SIG-M5 treated with dmso at 0.1 percent for 504 hours (cell line): Measurements from ENCODE around the gene NEIL1.

Experiments
- DNase-seq: peaks from one replicate; lab custom pipeline; 2025; ENCODE audit not compliant: unreplicated experiment; lab: John Stamatoyannopoulos, UW

NEIL1 gene

DNA sequence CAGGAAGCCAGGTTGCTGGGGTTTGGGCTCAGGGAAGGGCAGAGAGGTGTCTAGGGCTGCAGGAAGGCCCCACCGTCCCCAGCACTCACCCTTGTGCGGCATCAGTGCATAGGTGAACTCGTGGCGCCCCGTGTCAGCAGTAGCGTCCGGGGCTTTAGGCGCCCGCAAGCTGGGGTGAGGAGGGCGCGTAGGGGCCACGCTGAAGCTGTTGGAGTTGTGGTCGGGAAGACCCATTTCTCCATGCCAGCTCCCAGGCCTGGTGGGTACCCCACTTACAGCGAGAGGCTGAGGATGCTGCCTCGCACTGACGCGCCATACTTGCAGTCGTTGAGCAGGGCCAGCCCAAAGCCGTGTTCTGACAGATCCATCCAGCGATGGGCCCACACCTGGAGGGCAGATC, 9.7 kb downstream of the NEIL1 start:
- no peak for DNase-seq

DNA sequence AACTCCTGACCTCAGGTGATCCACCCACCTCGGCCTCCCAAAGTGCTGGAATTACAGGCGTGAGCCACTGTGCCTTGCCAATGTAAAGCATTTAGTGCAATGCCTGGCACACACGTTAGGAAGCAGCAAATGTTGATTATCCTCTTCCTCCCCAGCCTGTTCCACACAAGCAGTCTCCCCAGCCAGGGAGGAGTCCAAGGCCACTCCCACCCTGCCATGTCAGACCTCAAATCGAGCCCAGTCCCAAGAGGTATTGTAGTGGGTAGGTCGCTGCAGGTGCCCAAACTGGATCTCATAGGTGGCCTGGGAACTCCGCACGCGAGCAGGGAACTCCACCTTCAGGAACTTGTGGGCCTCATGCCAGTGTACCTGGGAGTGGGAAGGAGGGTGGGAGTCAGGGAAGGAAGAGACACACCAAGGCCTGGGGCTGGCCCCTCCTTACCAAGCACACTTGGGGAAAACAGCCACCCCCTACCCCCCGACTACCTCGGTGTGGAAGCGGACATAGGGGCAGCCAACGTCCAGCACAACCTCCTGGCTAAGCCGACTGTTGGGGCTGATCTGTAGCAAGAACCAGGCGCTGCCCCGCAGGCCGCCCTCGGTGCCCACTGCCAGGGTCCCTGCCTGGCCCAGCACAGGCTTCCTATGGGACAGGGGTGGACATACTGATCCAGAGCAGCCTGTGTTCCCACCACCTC, 11.3 kb downstream of the NEIL1 start:
- DNase-seq, result no peak

DNA sequence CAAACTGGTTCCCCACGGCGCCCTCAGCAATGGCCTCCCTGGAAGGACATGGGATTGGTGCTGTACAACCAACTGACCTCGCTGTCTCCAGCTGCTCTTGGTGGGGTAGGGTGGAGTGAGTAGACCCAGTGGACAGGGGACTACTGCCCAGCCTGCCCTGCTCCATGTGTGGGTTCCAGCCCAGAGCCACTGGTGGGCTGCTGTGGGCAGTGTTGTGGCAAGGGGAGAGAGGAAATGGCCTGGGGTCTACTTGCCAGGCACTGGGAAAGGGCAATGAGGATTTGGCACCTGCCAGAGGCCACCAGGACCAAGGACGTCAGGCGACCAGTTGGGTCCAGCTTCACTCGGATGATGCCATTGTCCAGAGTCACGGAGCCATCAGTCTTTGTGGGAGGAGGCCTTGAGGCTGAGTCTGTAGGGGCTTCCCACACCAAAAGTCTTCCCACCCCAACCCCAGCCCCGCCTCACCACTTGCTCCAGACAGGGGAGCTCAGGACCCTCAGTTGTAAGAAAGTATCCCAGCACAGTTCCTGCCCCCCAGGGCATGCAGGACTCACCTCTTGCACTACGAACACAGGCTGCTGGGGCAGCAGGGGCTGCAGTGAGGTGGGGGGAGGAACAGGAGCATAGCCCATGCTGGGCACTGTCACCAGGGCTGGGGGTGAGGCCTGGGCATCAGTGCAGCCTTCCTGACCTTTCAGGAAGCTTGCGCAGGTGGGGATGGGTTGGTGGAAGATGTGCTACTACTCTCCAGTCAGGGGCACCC, 12.1 kb downstream of the NEIL1 start:
- no peak for DNase-seq

DNA sequence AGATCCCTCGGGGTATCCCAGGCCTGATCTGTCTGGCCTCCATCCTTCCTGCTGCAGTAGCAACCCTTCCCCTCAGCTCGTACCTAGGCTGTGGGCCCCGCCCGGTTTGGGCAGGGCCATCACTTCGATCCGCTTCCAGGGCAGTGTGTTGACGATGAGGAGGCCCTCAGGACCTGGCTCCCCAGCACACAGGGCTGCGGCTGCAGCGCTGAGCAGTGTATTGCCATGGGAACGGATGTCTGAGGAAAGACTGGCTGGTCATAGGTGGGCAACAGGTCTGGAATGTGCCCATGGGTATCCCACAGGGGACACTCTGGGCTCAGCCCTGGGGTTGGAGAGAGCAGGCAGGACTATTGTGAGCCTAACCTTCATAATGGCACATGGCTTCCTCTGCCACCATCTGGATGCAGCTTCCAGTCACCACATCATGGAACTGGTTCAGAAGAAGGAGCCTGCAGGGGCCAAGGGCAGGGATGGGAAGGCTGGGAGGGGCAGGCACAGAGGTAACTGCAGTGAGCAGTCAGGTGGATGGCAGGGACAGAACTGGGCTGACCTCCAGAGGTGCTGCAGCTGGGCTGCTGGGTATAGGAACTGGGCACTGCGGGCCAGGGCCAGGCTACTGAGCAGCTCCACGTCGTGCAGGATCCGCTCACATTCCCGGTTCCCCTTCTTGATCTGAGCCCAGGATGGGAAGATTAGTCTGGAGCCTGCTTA, 12.9 kb downstream of the NEIL1 start:
- no peak for DNase-seq

DNA sequence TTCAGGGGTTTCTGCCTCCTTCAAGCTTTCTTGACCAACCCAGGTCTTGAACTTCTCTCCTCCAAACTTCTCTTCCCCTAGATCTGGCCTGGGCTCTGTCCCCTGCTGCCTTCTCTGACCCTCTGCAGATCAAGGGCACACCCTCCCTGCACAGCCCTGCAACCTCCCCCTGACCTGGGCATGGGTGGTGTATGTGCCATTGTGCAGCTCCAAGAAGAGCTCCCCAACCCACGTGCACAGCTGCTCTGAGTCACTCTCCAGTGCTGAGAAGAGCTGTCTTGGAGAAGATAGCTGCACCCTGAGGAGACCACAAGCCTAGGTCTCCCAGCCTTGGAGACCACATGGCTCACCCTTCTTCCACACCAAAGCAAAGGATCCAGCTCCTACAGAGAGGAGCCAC, 13.6 kb downstream of the NEIL1 start:
- DNase-seq, result no peak

DNA sequence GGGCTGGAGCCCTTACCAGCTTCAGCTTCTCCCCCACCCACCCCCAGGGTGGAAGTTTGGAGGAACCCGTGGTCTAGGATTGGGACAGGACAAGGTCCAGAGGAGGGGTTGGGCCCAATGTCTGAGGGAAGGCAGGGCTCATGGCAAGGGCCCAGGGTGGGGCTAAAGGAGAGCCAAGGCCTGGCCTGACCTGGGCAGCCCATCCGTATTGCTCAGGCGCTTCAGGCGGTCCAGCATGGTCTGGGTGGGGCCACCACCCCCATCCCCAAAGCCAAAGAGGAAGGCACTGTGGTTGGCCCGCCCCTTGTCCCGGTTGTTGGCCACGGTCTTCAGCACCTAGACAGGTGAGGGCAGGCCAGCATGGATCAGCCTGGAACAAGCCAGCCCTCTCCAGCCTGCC, 14.0 kb downstream of the NEIL1 start:
- no peak for DNase-seq

DNA sequence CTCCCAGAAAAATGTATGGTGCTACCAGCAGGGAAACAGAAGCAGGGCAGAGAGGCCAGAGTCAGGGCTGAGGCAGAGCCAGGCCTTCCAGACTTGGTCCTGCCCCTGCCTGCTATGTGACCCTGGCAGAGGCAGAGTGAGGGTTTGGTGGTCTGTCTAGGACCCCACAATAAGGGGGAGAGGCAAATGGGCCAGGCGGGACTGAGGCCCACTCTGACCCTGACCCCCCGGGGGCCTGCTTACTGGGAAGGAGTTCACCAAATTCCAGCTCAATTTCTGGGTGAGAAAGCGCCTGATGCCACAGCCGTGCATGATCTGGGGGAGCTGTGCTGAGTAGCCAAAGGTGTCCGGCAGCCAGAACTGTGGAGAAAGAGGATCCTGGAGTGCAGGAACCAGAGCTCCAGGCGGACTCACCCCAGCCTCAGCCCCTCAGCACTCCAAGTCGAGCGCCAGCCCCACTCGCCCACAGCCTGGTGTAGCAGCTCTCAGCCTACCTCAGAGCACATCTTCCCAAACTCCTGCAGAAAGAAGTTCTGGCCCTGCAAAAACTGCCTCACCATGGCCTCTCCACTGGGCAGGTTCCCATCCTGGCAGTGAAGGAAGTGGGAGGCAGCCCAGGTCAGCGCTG, 14.6 kb downstream of the NEIL1 start:
- no peak for DNase-seq

DNA sequence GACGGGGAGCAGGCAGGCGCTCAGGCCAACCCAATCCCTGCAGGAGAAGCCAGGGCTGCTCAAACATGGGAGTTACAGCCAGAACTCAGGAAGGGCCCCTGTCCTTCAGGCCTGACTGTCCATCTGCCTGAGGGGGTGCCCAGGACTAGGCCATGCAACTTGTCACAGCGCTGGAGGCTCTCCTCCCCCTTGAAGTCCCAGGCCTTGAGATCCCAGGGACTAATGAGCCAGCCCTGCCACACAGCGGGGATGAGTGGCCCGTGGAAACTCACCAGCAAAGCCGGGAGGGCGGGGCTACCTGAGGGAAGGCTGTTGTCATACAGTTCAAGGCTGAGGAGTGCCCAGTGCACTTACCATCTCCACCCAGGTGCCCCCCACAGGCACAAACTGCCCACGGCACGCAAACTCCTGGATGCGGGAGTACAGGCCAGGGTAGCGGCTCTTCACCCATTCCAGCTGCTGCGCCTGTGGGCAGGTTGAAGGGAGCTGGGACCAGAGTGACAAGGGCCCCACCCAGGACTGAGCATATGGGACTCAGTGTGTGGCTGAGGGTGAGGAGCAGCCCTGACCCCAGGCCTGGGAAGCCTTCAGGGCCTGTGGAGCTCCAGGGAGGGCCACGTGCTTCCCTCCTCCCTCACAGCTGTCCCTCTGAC, 15.3 kb downstream of the NEIL1 start:
- no peak for DNase-seq

DNA sequence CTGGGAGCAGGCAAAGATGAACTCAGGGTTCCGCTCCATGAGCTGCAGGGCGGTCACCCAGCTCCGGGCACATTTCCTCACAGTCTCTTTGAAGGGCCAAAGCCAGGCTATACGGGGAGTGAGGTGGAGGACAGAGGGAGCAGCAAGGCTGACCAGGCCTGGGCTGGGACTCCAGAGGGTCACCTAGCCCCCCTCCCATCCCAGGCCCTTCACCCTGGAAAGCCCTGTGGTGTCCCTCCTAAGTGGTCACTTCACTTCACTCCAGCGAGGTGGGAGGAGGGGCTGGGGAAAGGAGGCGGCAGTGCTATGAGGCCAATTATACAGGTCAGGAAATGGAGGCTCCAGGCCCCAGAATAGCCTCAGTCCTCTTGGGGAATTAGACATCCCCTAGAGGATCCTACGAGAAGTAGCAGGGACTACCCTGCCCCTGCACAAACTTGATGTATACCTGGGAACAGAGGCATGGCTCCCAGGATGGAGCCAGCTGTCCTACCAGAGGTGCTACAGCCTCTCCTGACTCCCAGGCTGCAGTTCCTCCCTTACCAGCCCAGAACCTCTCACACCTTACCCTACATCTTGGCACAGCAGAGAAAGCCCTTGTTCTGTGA, 15.9 kb downstream of the NEIL1 start:
- DNase-seq, result no peak

DNA sequence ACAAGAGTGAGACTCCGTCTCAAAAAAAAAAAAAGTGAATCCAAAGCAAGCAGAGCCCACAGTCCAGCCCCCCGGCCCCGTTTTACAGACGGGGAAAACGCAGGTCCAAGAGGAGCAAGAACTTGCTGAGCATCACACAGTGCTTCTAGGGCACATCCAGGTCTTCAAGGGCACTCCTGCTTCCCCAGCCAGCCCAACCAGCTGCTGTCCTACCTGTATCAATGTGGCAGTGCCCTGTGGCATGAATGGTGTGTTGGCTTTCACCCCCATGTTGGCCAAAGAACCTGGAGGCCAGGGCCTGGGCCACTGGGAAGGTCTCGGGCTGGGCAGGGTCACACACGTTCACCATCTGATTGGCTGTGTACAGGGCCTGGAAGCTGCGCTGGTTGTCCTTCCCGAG, 16.9 kb downstream of the NEIL1 start:
- no peak for DNase-seq

DNA sequence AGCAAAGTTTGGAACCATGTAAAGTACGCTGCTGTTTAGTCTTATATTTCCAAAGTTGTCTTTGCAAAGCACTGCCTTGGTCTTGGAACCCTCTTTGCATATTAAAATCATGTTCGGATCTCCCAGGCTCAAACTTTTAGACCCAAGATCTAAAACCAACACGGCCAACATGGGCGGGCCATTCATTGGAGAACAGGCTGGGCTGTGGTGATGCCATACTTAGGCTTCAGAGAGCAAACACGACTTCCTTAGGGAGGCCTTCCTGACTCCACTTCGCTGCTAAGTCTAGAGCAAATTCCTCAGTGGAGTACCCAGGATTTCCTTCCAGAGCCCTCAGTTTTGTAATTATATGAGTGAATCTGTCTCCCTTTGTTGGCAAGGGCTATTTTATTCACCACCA, 18.0 kb downstream of the NEIL1 start:
- no peak for DNase-seq

DNA sequence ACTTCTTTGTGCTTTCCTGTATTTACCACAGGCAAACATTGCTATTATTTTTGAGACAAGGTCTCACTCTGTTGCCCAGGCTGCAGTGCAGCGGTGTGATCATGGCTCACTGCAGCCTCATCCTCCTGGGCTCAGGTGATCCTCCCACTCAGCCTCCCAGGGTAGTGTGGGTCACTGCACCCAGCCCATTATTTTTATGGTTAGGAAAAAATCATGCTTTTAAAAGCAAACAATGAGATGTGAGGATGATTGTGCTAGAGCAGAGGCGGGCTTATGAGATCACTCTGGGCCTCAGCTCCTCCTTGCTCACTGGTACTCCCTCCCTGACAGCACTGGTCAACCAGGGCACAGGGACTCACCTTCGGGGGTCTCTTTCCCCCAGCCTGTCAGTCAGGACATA, 19.3 kb downstream of the NEIL1 start:
- DNase-seq, result no peak

DNA sequence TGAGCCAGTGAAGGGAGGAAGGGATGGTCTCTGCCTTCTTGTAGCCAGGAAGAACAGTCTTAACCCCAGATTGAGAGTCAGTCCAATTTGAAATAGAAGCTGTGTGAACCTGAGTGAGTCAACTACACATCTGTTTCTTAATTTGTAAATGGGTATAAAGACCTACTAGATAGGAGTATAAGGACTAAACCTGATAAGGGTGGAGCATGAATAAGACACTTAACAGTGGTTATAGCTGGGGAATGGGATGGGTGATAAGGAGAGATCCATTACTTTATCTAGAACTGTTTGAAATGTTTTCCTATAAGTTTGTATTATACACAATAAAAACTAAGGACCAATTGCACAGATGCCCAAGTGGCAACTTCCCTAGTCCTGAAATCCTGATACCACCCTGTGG, 20.2 kb downstream of the NEIL1 start:
- DNase-seq, result no peak

DNA sequence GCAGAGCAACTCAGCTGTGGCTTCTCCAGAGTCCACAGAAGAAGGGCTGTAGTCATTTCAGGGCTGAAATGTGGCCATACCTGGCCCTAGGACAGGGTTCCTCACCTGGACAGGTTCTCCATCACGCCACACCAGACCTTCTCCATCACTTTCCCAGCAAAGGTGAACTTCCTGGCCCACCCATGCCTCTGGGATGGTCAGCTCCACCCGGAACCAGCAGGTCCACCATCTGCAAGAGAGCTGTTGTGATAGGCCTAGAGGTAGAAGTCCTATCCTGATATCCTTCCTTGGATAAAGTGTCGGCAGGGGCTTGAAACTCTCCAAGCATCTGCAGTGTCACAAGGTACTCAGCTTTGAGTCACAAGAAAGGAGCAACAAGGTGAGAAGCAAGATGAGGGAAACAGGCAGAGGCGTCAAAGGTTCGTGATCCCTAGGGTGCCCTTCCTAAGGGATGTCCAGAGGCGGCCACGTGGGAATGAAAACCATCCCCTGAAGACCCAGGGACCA, 20.6 kb downstream of the NEIL1 start:
- DNase-seq, result no peak

DNA sequence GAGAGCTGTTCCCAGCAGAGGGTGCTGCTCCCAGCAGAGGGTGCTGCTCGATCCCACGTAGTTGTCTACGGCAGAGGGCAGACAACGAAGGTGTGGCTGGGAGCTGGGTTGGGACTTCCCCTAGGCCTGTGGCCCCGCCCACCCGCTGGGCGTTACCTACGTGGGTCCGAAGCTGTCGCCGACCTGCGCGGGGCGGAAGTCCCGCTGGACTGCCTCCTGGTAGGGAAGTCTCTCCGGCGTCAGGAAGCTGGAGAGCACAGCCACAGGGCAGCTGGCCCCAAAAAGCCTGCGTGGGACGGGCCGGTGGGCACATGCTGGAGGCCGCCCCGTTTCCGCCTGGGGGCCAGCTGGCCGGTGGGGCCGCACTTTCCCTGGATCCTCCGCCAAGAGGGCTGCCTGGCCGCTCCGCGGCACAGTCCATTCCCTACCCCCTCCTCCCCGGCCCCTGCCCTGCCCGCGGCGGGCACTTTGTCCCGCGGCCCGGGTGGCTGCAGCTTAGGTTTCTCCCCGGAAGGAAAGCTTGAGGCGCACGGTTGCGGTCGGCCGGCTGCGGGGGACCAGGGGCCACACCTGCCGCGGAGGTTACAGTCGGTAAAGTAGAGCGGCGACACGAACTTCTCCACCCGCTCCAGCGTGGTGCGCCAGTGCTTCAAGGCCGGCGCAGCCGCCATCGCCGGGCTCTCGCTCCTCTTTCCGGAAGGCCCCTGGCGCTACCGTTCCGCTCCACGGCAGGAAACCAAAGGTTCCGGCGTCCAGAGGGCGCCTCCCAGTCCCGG, 21.3 kb downstream of the NEIL1 start, which contains the start of gene MAN2C1:
Gene MAN2C1, minus strand, starts transcription at position 695 of the 776 bp plus-strand sequence. Its CDS starts 24 bp downstream, at position 671.
- DNase-seq, result peak; percentile 95

DNA sequence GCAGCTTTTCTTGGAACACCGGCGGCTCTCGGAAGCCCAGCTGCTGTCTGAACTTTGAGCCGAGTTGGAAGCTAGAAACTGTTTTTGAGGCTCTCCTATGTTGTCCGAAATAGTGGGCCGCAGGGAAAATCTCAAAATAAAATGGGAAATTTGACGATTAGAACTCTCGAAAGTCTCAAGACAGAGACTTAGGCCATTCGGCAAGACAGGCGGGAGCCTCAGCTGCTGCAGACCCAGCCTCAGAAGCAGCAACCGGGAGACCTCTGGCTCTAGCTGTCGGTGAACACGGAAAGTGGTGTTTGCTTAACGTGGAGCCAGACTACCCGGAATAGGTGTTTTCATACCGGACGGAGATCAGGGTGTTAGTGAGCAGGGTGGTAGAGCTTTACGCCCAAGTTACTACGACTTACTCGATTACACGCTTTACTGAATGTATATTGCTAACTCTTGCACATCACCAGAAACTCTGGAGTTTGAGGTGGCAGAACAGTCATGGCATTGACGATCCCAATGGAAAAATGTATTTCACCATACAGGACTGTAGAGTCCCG, 21.9 kb downstream of the NEIL1 start:
- peak; percentile 28 for DNase-seq

DNA sequence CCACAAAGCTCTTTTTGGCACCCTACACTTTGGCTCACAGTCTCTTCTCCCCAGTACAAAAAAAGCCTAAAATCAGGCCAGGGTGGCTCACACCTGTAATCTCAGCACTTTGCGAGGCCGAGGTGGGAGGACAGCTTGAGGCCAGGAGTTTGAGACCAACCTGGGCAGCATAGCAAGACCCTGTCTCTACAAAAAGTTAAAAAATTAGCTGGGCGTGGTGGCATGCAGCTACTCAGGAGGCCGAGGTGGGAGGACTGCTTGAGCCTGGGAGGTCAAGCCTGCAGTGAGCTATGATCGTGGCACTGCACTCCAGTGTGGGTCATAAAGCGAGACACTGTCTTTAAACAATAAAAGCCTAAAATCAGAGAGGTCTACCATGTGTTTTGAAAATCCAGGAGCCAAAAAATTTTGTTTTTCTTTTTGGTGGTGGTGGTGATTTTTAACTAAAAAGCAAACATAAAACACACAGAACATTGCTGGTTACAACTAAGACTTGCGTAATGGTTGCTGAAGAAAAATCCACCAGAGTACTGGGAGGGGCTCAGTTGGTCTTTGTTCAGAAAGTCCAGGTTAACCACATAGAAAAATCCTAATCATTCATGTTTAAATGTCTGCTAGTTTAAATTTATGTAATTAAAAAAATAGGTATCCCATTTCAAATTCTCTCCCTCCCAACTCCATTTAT, 23.2 kb downstream of the NEIL1 start:
- DNase-seq, result peak; percentile 3

DNA sequence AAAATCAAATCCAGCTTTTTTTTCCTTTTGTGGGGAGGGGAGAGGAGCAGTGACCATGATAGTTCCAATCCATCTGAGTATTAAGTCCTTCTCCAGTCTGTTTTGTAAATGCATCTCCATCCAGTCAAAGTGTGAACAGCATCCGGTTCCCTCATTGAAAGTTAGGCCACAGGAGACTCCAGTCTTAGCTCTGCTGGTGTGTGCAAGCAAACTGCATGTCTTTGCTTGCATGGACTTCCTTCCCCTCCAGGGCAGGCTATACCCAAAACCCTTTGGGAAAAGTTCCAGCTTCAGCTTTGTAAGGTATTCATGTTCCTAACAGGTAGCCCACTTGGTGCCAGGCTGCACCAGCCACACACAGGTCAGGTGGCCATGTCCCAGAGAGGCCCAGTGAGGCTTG, 24.6 kb downstream of the NEIL1 start:
- DNase-seq, result no peak
